Activated CD4-positive, alpha-beta T cell treated with anti-CD3 and anti-CD28 coated beads, Interleukin-2, amount 50 U/mL, for 24 hours (primary cell): ENCODE results near the gene CPA3.

Source experiments
- DNase-seq, 2 donors: peaks; one replicate each; pipeline ENCODE4 v3.0.0-alpha.2; 2020; ENCODE audit warnings: low read depth in 1 of 2, low spot score in 1 of 2

The CPA3 gene

GRCh38 chr3:148914936-148915690 is 50.0 kb downstream of the CPA3 start:
- no peak for DNase-seq

- no peak for DNase-seq
Measured at GRCh38 chr3:148916132-148916531, 51.0 kb downstream of the CPA3 start.

- no peak for DNase-seq
Measured at GRCh38 chr3:148922467-148922866, 57.4 kb downstream of the CPA3 start.

GRCh38 chr3:148923592-148923991 is 58.5 kb downstream of the CPA3 start:
- no peak for DNase-seq

- DNase-seq = no peak
Measured at GRCh38 chr3:148924562-148924961, 59.5 kb downstream of the CPA3 start.

- DNase-seq = no peak
Measured at GRCh38 chr3:148925845-148926244, 60.7 kb downstream of the CPA3 start.

- DNase-seq = no peak
Measured at GRCh38 chr3:148930752-148931151, 65.7 kb downstream of the CPA3 start.

- DNase-seq = no peak
Measured at GRCh38 chr3:148931574-148931973, 66.5 kb downstream of the CPA3 start.

- DNase-seq = no peak
Measured at GRCh38 chr3:148932972-148933371, 67.9 kb downstream of the CPA3 start.

- DNase-seq = no peak
Measured at GRCh38 chr3:148937467-148938255, 72.6 kb downstream of the CPA3 start.

GRCh38 chr3:148938306-148938705 is 73.2 kb downstream of the CPA3 start:
- DNase-seq = no peak

- DNase-seq = no peak
Measured at GRCh38 chr3:148938936-148939335, 73.8 kb downstream of the CPA3 start.

GRCh38 chr3:148940983-148941382 is 75.9 kb downstream of the CPA3 start:
- no peak for DNase-seq

- DNase-seq = peak in 1 of 2 donors; percentile 32
Measured at GRCh38 chr3:148943506-148944205, 78.6 kb downstream of the CPA3 start.

- DNase-seq = no peak
Measured at GRCh38 chr3:148945116-148945515, 80.0 kb downstream of the CPA3 start.
